Fibroblast of the aortic adventitia (primary cell): ENCODE results near the gene STYXL2. TPM values are rescaled to one million over a fixed set of nuclear protein-coding genes. Genes with fewer than 3 reads are reported as not detected.

Experiments
- DNase-seq: peaks from one replicate; pipeline ENCODE4 v3.0.0-alpha.2; 2010; ENCODE audit warnings: low read depth
- H3K4me3 ChIP-seq: 2 replicates; pipeline ENCODE4 v1.5.1; 2011; ENCODE audit warnings: low read depth, mild to moderate bottlenecking, control low read depth, low read length, moderate library complexity
- CTCF ChIP-seq: IDR thresholded peaks from 2 replicates; pipeline ENCODE4 v1.5.1; 2011; ENCODE audit warnings: mild to moderate bottlenecking, low read length, control low read depth, inconsistent platforms; ENCODE audit not compliant: insufficient read depth
- total RNA-seq: library from RNA; depleted of rRNA; stranded (reverse); fragments of >200 nt; gene quantifications from 2 replicates; pipeline ENCODE4 v1.2.3, GENCODE V29; 2012; ENCODE audit warnings: low replicate concordance

STYXL2 gene
- total RNA-seq, 1 donor, result not detected

- H3K4me3 ChIP-seq, result no peak overlapping the region
- DNase-seq, result no peak
- no peak for TF ChIP-seq CTCF
Measured at GRCh38 chr1:167077128-167077867, 16.6 kb upstream of the STYXL2 start.

- DNase-seq, result no peak
- no peak overlapping the region for H3K4me3 ChIP-seq
- TF ChIP-seq CTCF, result no peak
Measured at GRCh38 chr1:167077868-167078210, 16.0 kb upstream of the STYXL2 start.

DNA sequence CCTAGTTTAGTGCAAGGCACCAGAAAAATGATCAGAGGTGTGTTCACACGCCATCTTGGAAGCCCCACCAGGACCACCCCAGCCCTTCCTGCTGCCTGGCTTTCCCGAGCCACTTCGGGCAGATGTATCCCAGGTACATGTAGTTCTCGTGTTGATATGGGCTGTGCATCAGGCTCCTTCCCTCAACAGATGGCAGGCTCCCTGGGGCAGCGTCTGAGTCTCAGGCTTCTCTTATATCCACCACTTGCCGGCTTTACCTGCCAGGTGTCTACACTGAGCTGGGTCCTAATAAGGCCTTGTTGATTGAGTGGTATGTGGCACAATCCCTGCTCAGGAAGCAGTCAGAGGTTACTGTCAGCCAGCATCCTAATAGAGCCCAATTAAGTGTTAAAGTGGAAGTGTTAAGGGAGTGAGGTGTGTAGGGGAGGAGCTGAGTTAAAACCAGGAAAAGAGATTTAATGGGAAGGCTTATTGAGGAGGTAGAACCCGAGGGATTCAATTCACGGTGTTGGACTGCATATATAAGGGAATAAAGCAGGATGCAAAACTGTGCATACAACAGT, 12.2 kb upstream of the STYXL2 start:
- TF ChIP-seq CTCF, result no peak

DNA sequence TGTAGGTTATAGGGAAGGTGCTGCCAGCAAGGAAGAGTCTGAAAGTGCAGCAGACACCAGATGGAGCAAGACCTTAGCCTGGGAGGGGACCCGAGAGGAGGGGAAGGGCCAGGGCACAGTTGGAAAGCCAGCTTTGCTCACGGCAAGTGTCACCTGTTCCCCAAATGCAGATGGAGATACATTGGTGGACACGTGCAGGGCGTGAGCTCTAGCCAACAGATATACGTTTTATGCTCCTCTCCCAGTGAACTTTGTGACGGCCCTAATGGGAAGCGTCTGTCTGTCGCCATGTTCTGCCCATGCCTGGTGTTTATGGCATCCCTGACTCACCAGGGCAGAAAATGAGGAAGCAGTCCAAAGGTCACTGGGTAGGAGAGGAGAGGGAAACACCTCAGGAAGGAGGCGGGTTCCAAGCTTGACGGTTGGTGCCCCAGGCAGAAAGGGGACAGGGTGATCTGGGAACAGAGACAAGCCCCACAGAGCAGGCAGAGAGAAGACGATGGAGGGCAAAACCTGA, 11.3 kb upstream of the STYXL2 start:
- DNase-seq, result no peak
- no peak for TF ChIP-seq CTCF
- no peak overlapping the region for H3K4me3 ChIP-seq

More for the DNA sequence above, 12.2 kb upstream of the STYXL2 start:
- DNase-seq, result no peak
- no peak overlapping the region for H3K4me3 ChIP-seq

DNA sequence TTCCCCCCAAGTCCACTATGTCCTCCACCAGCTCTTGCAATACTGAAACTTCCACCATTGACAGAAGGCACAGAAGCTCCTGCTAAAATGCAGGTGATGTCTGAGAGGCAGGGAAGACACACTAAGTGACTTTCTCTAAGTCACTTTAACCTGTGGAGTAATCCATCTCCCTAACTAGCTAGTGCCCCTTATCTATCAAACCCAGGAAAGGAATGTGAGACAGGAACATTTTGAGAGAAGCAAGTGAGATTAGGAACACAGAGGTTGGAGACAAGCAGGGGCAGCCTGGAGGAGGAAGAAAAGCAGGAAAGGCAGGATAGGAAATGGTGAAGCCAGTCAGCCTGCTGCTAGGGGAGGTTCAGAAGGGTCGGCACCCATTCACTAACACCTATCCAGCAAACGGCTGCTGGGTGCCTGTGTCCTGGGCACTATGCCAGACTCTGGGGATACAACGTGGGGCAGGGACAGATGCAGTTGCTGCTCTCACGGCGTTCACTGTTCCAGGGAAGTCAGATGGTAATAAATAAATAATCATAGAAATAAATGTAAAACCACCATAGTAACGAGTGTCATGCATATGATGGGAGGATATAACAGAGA, 10.7 kb upstream of the STYXL2 start:
- H3K4me3 ChIP-seq, result no peak overlapping the region
- no peak for DNase-seq
- no peak for TF ChIP-seq CTCF

- H3K4me3 ChIP-seq, result no peak overlapping the region
- no peak for TF ChIP-seq CTCF
- DNase-seq, result no peak
Measured at GRCh38 chr1:167083871-167084270, 10.0 kb upstream of the STYXL2 start.
